HepG2 (cell line): Measurements from ENCODE around the gene ARL5A. TPM values are rescaled to one million over a fixed set of nuclear protein-coding genes. Genes with fewer than 3 reads are reported as not detected.

Source experiments
- BRCA1 ChIP-seq: sonication (generic); formaldehyde crosslinking; IDR thresholded peaks from 2 replicates; pipeline ENCODE4 v1.4.0; 2020; ENCODE audit warnings: missing genetic modification reagents
- CENPX ChIP-seq: sonication (generic); formaldehyde crosslinking; IDR thresholded peaks from 2 replicates; pipeline ENCODE4 v1.9.0; 2021; ENCODE audit warnings: mild to moderate bottlenecking, missing genetic modification reagents, moderate library complexity
- ERF ChIP-seq: IDR thresholded peaks from 2 replicates; pipeline ENCODE4 v1.6.1; 2018; ENCODE audit warnings: missing biosample characterization, missing genetic modification reagents
- FLYWCH1 ChIP-seq: sonication (generic); formaldehyde crosslinking; IDR thresholded peaks from 2 replicates; pipeline ENCODE4 v1.8.1; 2023; ENCODE audit warnings: mild to moderate bottlenecking, missing genetic modification reagents
- FOSL1 ChIP-seq: sonication (generic); formaldehyde crosslinking; IDR thresholded peaks from 2 replicates; pipeline ENCODE4 v1.9.0; 2021; ENCODE audit warnings: missing genetic modification reagents, borderline replicate concordance
- FOXM1 ChIP-seq: sonication (generic); formaldehyde crosslinking; IDR thresholded peaks from 2 replicates; pipeline ENCODE4 v1.5.0; 2020; ENCODE audit warnings: missing genetic modification reagents
- HNF4G ChIP-seq, 2 experiments: sonication (generic) in 1 of 2; formaldehyde crosslinking in 1 of 2; IDR thresholded peaks; 2 replicates each; pipeline versions ENCODE4 v1.4.0 to v1.6.1; 2011 to 2020; ENCODE audit warnings: borderline replicate concordance in 2 of 2, low read depth in 2 of 2, mild to moderate bottlenecking in 2 of 2, low read length in 1 of 2, missing genetic modification reagents in 1 of 2, moderate library complexity in 1 of 2
- KLF9 ChIP-seq: IDR thresholded peaks from 2 replicates; pipeline ENCODE4 v1.6.1; 2016; ENCODE audit warnings: low read depth
- KMT2B ChIP-seq: IDR thresholded peaks from 2 replicates; pipeline ENCODE4 v1.6.1; 2016; ENCODE audit warnings: missing genetic modification reagents, missing compliant biosample characterization
- MED1 ChIP-seq: sonication (generic); formaldehyde crosslinking; IDR thresholded peaks from 2 replicates; pipeline ENCODE4 v1.4.0; 2020; ENCODE audit warnings: missing genetic modification reagents
- MED8 ChIP-seq: sonication (generic); formaldehyde crosslinking; IDR thresholded peaks from 2 replicates; pipeline ENCODE4 v1.8.1; 2023; ENCODE audit warnings: mild to moderate bottlenecking, missing genetic modification reagents; ENCODE audit not compliant: insufficient replicate concordance
- MTERF4 ChIP-seq: sonication (generic); formaldehyde crosslinking; IDR thresholded peaks from 2 replicates; pipeline ENCODE4 v1.8.0; 2023; ENCODE audit warnings: mild to moderate bottlenecking, missing genetic modification reagents
- MTF1 ChIP-seq: sonication (generic); formaldehyde crosslinking; IDR thresholded peaks from 2 replicates; pipeline ENCODE4 v1.5.0; 2020; ENCODE audit warnings: missing genetic modification reagents
- MTF2 ChIP-seq: sonication (generic); formaldehyde crosslinking; IDR thresholded peaks from 2 replicates; pipeline ENCODE4 v1.5.0; 2020; ENCODE audit warnings: missing genetic modification reagents, borderline replicate concordance
- PAWR ChIP-seq: sonication (generic); formaldehyde crosslinking; IDR thresholded peaks from 2 replicates; pipeline ENCODE4 v1.4.0; 2020; ENCODE audit warnings: missing genetic modification reagents, mild to moderate bottlenecking, borderline replicate concordance
- RCOR2 ChIP-seq: IDR thresholded peaks from 2 replicates; pipeline ENCODE4 v1.6.1; 2016; ENCODE audit warnings: missing biosample characterization, missing genetic modification reagents
- SMYD3 ChIP-seq: sonication (generic); formaldehyde crosslinking; IDR thresholded peaks from 2 replicates; pipeline ENCODE4 v1.8.1; 2023; ENCODE audit warnings: mild to moderate bottlenecking, missing genetic modification reagents
- TOE1 ChIP-seq: sonication (generic); formaldehyde crosslinking; IDR thresholded peaks from 2 replicates; pipeline ENCODE4 v1.4.0; 2020; ENCODE audit warnings: mild to moderate bottlenecking, missing genetic modification reagents
- ZBTB1 ChIP-seq: sonication (generic); formaldehyde crosslinking; IDR thresholded peaks from 2 replicates; pipeline ENCODE4 v1.4.0; 2020; ENCODE audit warnings: missing genetic modification reagents, borderline replicate concordance
- ZFP62 ChIP-seq: sonication (generic); formaldehyde crosslinking; IDR thresholded peaks from 2 replicates; pipeline ENCODE4 v1.4.0; 2020; ENCODE audit warnings: missing genetic modification reagents
- ZFYVE20 ChIP-seq: sonication (generic); formaldehyde crosslinking; IDR thresholded peaks from 2 replicates; pipeline ENCODE4 v1.8.0; 2023; ENCODE audit warnings: low read depth, mild to moderate bottlenecking, moderate library complexity, missing genetic modification reagents, borderline replicate concordance
- ZGPAT ChIP-seq: IDR thresholded peaks from 2 replicates; pipeline ENCODE4 v1.6.1; 2016; ENCODE audit warnings: mild to moderate bottlenecking
- ZNF17 ChIP-seq: sonication (generic); formaldehyde crosslinking; IDR thresholded peaks from 2 replicates; pipeline ENCODE4 v1.5.0; 2020; ENCODE audit warnings: mild to moderate bottlenecking, missing genetic modification reagents
- ZNF326 ChIP-seq: sonication (generic); formaldehyde crosslinking; IDR thresholded peaks from 2 replicates; pipeline ENCODE4 v1.4.0; 2020; ENCODE audit warnings: missing genetic modification reagents, borderline replicate concordance
- ZNF383 ChIP-seq: sonication (generic); formaldehyde crosslinking; IDR thresholded peaks from 2 replicates; pipeline ENCODE4 v1.4.0; 2020; ENCODE audit warnings: missing genetic modification reagents, mild to moderate bottlenecking, borderline replicate concordance
- polyA plus RNA-seq, 8 experiments: library from polyadenylated mRNA; depleted of rRNA in 3 of 8; stranded (reverse) in 7 of 8; unstranded in 1 of 8; fragments of >200 nt; fragmentation: Illumina TruSeq in 4 of 8; extraction: Trizol in 4 of 8; gene quantifications; 2 replicates each; pipeline versions ENCODE4 v1.2.1 to v1.2.3, GENCODE V29; 2011 to 2016; ENCODE audit warnings: low read depth in 4 of 8, missing spikeins in 1 of 8, mixed read lengths in 1 of 8; ENCODE audit not compliant: insufficient read depth in 1 of 8
- total RNA-seq, 5 experiments: library from RNA; depleted of rRNA; stranded (reverse); fragments of >200 nt; fragmentation: Illumina TruSeq; extraction: Trizol; gene quantifications; 2 replicates each; pipeline ENCODE4 v1.2.3, GENCODE V29; 2016; ENCODE audit warnings: low read depth in 1 of 5
- TF ChIP-seq, protein P1 (sequence below): sonication (generic); formaldehyde crosslinking; IDR thresholded peaks from 2 replicates; pipeline ENCODE4 v1.4.0; 2020; ENCODE audit warnings: mild to moderate bottlenecking, low read depth, missing genetic modification reagents
- TF ChIP-seq, protein P2 (sequence below): sonication (generic); formaldehyde crosslinking; IDR thresholded peaks from 2 replicates; pipeline ENCODE4 v1.4.0; 2020; ENCODE audit warnings: missing genetic modification reagents

ARL5A gene
- total and polyA plus RNA-seq, 2 of the 13 experiments (the other 11 are each of a cell fraction or from before 2014, with no cell fraction given), result 47.5 to 149 TPM

DNA sequence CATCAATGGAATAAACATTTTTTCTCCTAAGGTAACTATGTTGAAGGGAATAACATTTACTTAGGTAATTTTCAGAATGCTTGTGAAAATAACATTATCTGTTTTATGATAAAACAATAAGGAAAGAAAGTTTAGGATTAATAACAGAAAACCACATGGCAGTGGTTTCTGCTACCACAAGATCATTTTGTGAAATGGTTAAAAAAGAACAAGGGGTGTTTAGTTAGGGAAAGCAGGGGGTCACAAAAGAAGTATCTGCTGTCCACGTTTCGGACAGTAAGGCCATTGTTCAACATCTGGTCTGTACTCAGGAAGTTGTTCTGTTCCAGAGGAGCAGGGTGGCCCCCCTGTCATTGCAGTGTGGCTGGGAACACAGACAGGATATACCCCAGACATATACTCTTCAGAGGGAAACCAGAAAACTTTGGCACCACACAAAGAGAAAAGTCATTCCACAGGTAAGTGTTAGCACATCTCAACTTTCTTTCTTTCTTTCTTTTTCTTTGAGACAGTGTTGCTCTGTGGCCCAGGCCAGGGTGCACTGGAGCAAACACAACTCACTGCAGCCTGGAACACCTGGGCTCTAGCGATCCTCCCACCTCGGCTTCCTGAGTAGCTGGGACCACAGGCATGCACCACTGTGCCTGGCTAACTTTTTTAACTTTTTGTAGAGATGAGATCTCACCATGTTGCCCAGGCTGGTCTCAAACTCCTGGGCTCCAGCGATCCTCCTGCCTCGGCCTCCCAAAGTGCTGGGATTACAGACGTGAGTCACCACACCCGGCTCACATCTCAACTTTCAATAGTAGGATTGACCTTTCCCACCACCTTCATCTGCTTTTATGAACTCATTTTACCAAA lies 14.8 kb upstream of the ARL5A start (continued):
- TF ChIP-seq HNF4G (IDR thresholded peaks at IDR 0.05; ENCODE audit: borderline replicate concordance, low read depth, low read length) (peak; percentile 31; the same call in 1 of the 2 replicates), HNF4G (CRISPR knock-in tag; IDR thresholded peaks at IDR 0.05; ENCODE audit: borderline replicate concordance, low read depth) (no peak; the same call in 1 of the 2 replicates), ZNF17 (CRISPR knock-in tag) (no peak), TOE1 (CRISPR knock-in tag) (no peak), PAWR (CRISPR knock-in tag) (no peak), ZNF326 (no peak), MTF1 (CRISPR knock-in tag) (no peak), BRCA1 (CRISPR knock-in tag) (no peak), ZFYVE20 (CRISPR knock-in tag) (no peak), KMT2B (CRISPR knock-in tag) (no peak), ERF (CRISPR knock-in tag) (peak; percentile 61; the same call in 1 of the 2 replicates), ZBTB1 (CRISPR knock-in tag) (no peak), MTF2 (CRISPR knock-in tag) (no peak), CENPX (CRISPR knock-in tag) (no peak), SMYD3 (CRISPR knock-in tag) (no peak), MED1 (CRISPR knock-in tag) (peak; percentile 70), ZFP62 (CRISPR knock-in tag) (no peak), FOSL1 (CRISPR knock-in tag) (no peak), RCOR2 (CRISPR knock-in tag) (peak; percentile 40; the same call in 1 of the 2 replicates), MTERF4 (CRISPR knock-in tag) (no peak), MED8 (no peak), ZGPAT (CRISPR knock-in tag) (peak; percentile 61), ZNF383 (CRISPR knock-in tag) (no peak), KLF9 (no peak), FOXM1 (CRISPR knock-in tag) (no peak), FLYWCH1 (no peak)
- TF ChIP-seq, protein P1, sequence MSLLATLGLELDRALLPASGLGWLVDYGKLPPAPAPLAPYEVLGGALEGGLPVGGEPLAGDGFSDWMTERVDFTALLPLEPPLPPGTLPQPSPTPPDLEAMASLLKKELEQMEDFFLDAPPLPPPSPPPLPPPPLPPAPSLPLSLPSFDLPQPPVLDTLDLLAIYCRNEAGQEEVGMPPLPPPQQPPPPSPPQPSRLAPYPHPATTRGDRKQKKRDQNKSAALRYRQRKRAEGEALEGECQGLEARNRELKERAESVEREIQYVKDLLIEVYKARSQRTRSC (CRISPR knock-in tag), result no peak; the same call in 1 of the 2 replicates
- TF ChIP-seq, protein P2, sequence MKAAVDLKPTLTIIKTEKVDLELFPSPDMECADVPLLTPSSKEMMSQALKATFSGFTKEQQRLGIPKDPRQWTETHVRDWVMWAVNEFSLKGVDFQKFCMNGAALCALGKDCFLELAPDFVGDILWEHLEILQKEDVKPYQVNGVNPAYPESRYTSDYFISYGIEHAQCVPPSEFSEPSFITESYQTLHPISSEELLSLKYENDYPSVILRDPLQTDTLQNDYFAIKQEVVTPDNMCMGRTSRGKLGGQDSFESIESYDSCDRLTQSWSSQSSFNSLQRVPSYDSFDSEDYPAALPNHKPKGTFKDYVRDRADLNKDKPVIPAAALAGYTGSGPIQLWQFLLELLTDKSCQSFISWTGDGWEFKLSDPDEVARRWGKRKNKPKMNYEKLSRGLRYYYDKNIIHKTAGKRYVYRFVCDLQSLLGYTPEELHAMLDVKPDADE (CRISPR knock-in tag), result no peak
